NCI-H2081 treated with DMSO at 0.1 percent for 48 hours (cell line): ENCODE data around the gene PPFIBP1.
A peak's percentile ranks its signal among the peaks of the same experiment; 100 is the strongest.

ENCODE experiments used
- DNase-seq: peaks from one replicate; lab custom pipeline; 2025; lab: John Stamatoyannopoulos, UW

Gene PPFIBP1

GRCh38 chr12:27667540-27667939, 143.5 kb downstream of the PPFIBP1 start:
- DNase-seq, result no peak

DNA sequence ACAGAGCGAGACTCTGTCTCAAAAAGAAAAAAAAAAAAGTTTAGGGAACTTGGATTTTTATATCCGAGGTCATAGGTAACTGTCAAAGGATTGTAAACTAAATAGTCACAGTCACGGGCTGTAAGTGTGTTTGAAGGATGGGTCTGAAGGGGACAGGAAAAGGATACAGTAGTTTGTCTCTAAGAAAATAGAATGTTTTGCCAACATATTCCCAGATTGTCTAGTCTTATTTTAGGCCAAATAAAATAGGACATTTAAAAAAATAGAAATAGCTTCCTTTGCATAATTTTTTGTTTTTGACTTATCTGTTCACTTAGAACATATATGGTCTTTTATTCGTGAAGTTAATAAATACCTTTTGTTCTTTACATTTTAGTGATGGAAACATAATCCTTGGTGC, 148.0 kb downstream of the PPFIBP1 start:
- no peak for DNase-seq

- no peak for DNase-seq
Measured at GRCh38 chr12:27672643-27673042, 148.6 kb downstream of the PPFIBP1 start.

- DNase-seq, result no peak
Measured at GRCh38 chr12:27673101-27673718, 149.2 kb downstream of the PPFIBP1 start.

- DNase-seq, result no peak
Measured at GRCh38 chr12:27674989-27675388, 151.0 kb downstream of the PPFIBP1 start.

- no peak for DNase-seq
Measured at GRCh38 chr12:27680619-27681018, 156.6 kb downstream of the PPFIBP1 start.

- DNase-seq, result no peak
Measured at GRCh38 chr12:27682534-27682933, 158.5 kb downstream of the PPFIBP1 start.

DNA sequence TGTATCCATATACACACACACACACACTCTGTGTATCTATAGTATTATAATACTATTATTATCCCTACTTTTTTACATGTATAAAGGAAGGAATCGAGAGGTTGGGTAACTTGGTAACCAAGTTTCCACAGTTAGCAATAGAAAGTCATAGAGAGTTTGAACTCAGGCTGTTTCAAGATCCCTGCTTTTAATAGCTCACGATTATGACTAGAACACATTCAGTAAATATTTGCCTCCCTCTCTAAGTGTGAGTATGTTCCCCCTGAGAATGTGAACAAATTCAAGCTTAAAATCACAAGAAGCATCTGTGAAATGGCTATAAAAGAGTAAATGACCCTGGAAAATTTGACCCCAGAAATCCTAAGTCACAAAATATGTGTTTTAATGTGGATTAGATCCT, 161.3 kb downstream of the PPFIBP1 start:
- no peak for DNase-seq

- DNase-seq, result no peak
Measured at GRCh38 chr12:27686147-27686546, 162.1 kb downstream of the PPFIBP1 start.

- DNase-seq, result no peak
Measured at GRCh38 chr12:27688671-27689070, 164.7 kb downstream of the PPFIBP1 start.

DNA sequence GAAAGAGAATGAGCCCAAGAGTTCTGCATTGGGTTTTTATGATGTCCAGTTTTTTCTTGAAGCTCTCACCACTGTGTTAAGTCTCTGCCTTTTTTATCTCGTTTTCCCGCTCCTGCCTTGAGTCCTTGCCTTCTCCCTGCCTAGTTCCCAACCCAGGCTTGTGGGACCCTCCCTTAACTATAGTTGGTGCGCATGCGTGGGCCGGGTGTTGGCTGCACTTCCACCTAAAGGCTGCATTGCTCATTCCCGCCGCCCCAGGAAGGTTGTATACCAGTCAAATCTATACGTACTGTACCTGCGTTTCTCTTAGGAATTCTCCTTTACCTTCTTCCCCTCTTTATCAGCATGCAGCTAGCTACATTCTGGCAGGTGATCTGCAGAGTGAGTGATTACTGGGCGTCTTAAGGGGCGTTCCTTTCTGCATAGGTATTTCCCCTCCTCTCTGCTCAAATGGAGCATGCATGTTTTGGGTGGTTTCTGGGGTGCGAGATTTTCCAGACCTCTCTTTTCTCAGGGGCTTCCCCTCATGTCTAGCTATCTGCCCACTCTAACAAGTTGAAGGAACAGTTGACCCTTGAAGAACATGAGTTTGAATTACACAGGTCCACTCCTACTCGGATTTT, 165.7 kb downstream of the PPFIBP1 start:
- no peak for DNase-seq

DNA sequence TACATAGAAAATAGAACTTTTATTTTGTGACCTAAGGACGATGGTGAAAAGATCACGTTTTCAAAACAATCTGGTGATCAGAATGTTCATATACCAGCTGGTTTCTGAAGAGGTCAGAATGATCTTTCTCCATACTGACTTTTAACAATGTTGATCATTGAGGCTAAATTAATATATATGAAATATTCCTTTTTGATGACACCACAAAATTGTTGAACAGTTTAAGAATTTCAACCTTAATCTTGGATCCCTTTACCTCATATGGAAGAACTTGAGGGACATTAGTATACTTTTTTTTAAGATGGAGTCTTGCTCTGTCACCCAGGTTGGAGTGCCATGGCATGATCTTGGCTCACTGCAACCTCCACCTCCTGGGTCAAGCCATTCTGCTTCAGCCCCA, 169.4 kb downstream of the PPFIBP1 start:
- DNase-seq, result no peak

- no peak for DNase-seq
Measured at GRCh38 chr12:27695556-27696292, 171.7 kb downstream of the PPFIBP1 start.

DNA sequence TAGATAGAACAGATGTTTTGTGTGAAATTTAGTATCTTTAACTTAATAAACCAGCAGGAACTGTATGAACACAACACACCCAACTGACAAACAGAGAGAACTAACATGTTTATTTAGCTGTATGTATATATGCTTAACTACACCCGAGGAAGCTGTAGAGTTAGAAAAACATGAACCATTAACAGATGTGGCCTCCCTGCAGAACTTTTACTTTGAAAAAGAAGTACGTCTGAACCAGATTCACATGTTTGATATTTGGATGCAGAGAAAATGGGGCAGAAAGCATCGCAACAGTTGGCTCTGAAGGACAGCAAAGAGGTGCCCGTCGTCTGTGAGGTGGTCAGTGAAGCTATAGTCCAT, 172.3 kb downstream of the PPFIBP1 start, which contains the start of gene REP15:
TSS of gene REP15 (plus strand) at position 155 of the 360 bp plus-strand sequence. CDS start at position 271, 116 bp downstream.
- DNase-seq, result no peak

- DNase-seq, result no peak
Measured at GRCh38 chr12:27696864-27697564, 173.0 kb downstream of the PPFIBP1 start.

DNA sequence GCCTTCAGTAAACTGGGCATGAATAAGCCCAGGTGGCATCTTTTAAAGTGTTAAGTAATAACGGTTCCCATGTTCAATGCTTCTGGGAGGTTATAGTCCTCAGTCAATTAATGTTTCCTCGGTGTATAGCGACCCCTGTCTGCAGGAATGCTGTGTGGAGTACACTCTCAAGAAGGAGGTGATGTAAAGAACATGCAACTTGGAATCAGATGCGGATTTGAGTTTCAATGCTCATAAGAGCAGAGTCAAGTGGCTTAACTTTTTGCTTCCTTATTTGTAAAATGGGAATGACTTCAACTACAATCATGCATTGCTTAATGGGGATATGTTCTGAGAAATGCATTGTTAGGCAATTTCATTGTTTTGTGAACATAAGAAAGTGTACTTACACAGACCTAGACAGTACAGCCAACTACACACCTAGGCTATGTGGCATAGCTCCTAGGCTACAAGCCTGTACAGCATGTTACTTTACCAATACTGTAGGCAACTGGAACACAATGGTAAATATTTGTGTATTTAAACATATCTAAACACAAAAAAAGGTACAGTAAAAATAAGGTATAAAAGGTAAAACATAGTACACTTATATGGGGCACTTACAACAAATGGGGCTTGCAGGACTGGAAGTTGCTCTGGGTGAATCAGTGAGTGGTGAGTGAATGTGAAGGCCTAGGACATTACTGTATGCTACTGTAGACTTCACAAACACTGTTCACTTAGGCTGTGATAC, 179.9 kb downstream of the PPFIBP1 start:
- DNase-seq, result peak; percentile 17

GRCh38 chr12:27705263-27705662, 181.3 kb downstream of the PPFIBP1 start:
- DNase-seq, result no peak

DNA sequence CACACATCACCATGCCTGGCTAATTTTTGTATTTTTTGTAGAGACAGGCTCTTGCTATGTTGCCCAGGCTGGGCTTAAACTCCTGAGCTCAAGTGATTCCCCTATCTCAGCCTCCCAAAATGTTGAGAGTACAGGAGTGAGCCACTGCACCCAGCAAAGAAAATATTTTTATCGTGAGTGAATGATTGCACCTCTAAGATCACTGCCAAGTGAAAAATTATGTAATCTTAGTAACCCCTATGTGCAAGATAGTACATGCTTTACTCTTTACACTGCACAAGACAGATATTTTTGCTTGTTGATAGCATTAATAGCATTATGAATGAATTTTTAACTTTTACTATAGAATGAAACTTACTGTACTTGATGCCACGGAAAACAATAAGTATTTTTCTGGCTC, 183.2 kb downstream of the PPFIBP1 start:
- DNase-seq, result no peak

GRCh38 chr12:27709212-27709931, 185.4 kb downstream of the PPFIBP1 start:
- no peak for DNase-seq

GRCh38 chr12:27709932-27710591, 186.1 kb downstream of the PPFIBP1 start:
- no peak for DNase-seq
